GM12872 (cell line): Measurements from ENCODE around the gene TRAPPC5.

Experiments
- CTCF ChIP-seq: IDR thresholded peaks from 3 replicates; pipeline ENCODE4 v1.5.1; 2011; ENCODE audit warnings: low read depth, mild to moderate bottlenecking, low read length, moderate library complexity; ENCODE audit not compliant: insufficient read depth

The TRAPPC5 gene

GRCh38 chr19:7679771-7680605, 645 bp upstream of the TRAPPC5 start:
- no peak for TF ChIP-seq CTCF

- TF ChIP-seq CTCF: peak; percentile 74
Measured at GRCh38 chr19:7681340-7682174, 924 bp downstream of the TRAPPC5 start.

- no peak for TF ChIP-seq CTCF
Measured at GRCh38 chr19:7682175-7682855, 1.7 kb downstream of the TRAPPC5 start.

GRCh38 chr19:7685546-7686445, 5.2 kb downstream of the TRAPPC5 start:
- no peak for TF ChIP-seq CTCF

GRCh38 chr19:7687177-7687576, 6.5 kb downstream of the TRAPPC5 start:
- TF ChIP-seq CTCF: no peak

GRCh38 chr19:7689165-7689564, 8.5 kb downstream of the TRAPPC5 start:
- TF ChIP-seq CTCF: no peak
